ENCODE measurements around the gene ENTPD2.

- TF ChIP-seq CTCF (IDR thresholded peaks at IDR 0.05) (no peak), EP300 (IDR thresholded peaks at IDR 0.05) (no peak), POLR2A (IDR thresholded peaks at IDR 0.05) (no peak)
Observed at GRCh38 chr9:137056739-137057415, 3.0 kb upstream of the ENTPD2 start.

All from tibial nerve (tissue), 4 donors.